Activated CD4-positive, alpha-beta T cell treated with anti-CD3 and anti-CD28 coated beads for 36 hours (primary cell): ENCODE results near the gene UBAP2. TPM values are rescaled to one million over a fixed set of nuclear protein-coding genes. Genes with fewer than 3 reads are reported as not detected.
"Not testable (repeated sequence)": the region's sequence is repeated elsewhere in the genome, so short reads cannot be mapped to it uniquely, and the experiment has no call there.

Experiments
- ATAC-seq: fragments of 200-7000 bp; cut with Tn5 transposase; one replicate; pipeline ENCODE4 v1.10.0; 2021; ENCODE audit warnings: mild to moderate bottlenecking, moderate library complexity
- CTCF ChIA-PET: fragments of 350-600 bp; sonication (Branson Sonifier 250); formaldehyde crosslinking; loops from one replicate; lab custom pipeline; 2021; ENCODE audit warnings: antibody characterized with exemption; lab: Charles Lee
- POLR2A ChIA-PET: fragments of 350-600 bp; sonication (Branson Sonifier 250); formaldehyde crosslinking; loops from one replicate; lab custom pipeline; 2021; ENCODE audit warnings: antibody characterized with exemption, inconsistent platforms; lab: Charles Lee
- DNase-seq: peaks from one replicate; pipeline ENCODE4 v3.0.0-alpha.2; 2020
- H3K27ac Mint-ChIP-seq: one replicate; pipeline ENCODE4 v1.8.0; 2021; ENCODE audit warnings: mixed read lengths
- H3K27me3 Mint-ChIP-seq: one replicate; pipeline ENCODE4 v1.8.0; 2021; ENCODE audit warnings: mixed read lengths
- H3K36me3 Mint-ChIP-seq: one replicate; pipeline ENCODE4 v1.8.0; 2021; ENCODE audit warnings: low read depth, mixed read lengths
- H3K4me1 Mint-ChIP-seq: one replicate; pipeline ENCODE4 v1.8.0; 2021; ENCODE audit warnings: mixed read lengths
- H3K4me3 Mint-ChIP-seq: one replicate; pipeline ENCODE4 v1.8.0; 2021; ENCODE audit warnings: mild to moderate bottlenecking, moderate library complexity, mixed read lengths
- H3K9me3 Mint-ChIP-seq: one replicate; pipeline ENCODE4 v1.8.0; 2021; ENCODE audit warnings: low read depth, mixed read lengths
- intact Hi-C, 2 experiments: fragments of 100-400 bp; cut with DNase I in 1 of 2; cut with micrococcal nuclease in 1 of 2; formaldehyde crosslinking; loops; one replicate each; pipeline versions ENCODE4 v1.14.2 to v1.15.1; 2022 to 2024; cut with DNase I, micrococcal nuclease
- total RNA-seq, 2 experiments: library from RNA; stranded (reverse); gene quantifications; one replicate each; pipeline ENCODE4 v1.2.3, GENCODE V29; 2021

UBAP2 gene
- total RNA-seq, 2 experiments from 2014 or later: 42.7 to 50.8 TPM

DNA sequence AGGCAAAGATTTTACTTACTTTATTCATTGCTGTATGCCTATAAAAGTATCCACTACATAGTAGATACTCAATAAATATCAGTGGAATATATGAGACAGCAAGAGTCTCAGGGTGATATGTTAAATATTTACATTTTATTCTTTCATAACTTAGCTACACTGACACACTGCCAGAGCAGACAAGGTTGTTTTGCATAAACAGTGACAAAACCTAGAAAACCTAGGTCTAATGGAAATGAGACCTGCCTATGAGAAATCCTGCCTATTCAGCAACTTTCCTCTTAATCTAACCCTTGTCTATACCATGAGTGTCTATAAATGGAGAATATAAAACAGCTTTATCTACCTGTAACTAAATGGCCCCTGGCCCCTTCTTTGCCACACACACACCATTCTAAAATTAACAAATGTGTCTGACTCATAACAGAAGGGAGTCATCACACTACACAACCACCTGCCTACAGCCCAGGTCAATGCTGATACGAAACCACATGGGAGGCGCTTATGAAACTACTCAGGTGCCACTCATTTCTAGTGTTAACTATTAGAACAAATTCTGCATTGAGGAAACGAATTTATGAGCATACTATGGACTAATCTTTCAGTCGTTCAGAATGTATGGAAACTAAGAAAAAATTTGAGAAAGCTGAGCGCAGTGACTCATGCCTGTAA is 60.3 kb downstream of the UBAP2 start:
- H3K4me3 Mint-ChIP-seq: no peak overlapping the region
- H3K4me1 Mint-ChIP-seq: peaks cover 16% of the 10 kb centered on the region
- no peaks in the 10 kb centered on the region for H3K9me3 Mint-ChIP-seq
- H3K36me3 Mint-ChIP-seq: peaks cover 36% of the 10 kb centered on the region
- intact Hi-C loops: no loop called here
- no peaks in the 10 kb centered on the region for H3K27me3 Mint-ChIP-seq
- ChIA-PET CTCF (interaction anchor here (1.2 to 1.3 kb wide), 2 partner anchors 10 to 174 kb away, joined by 3 read pairs; no protein-coding TSS in a partner anchor), POLR2A (no interaction called here)
- DNase-seq: peak; percentile 62
- ATAC-seq: peak; percentile 97
- peak overlapping the region; percentile 38 for H3K27ac Mint-ChIP-seq

GRCh38 chr9:33976414-33976813 is 72.3 kb downstream of the UBAP2 start:
- intact Hi-C loops: no loop called here
- Mint-ChIP-seq H3K4me1 (no peaks in the 10 kb centered on the region), H3K36me3 (peaks cover 41% of the 10 kb centered on the region), H3K27ac (no peak overlapping the region), H3K4me3 (no peak overlapping the region), H3K9me3 (no peaks in the 10 kb centered on the region), H3K27me3 (no peaks in the 10 kb centered on the region)
- ChIA-PET CTCF (no interaction called here), POLR2A (no interaction called here)
- ATAC-seq (no peak), DNase-seq (no peak)

DNA sequence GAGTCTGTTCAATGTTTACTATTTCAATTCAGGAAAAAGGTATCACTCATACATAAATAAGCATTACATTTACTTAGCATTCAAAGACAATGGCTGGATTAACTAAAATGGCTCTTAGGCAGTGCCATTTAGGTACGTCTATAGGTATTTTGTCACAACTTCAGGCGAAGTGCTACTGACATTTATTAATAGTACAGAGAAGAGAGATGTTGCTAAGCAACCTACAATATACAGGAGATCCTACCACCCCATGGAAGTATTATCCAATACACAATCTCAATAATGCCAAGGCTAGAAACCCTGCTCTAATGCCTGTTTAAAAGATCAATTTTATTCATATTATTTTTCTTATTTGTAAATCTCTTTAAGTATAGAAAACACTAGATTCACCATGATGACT is 76.0 kb downstream of the UBAP2 start:
- ChIA-PET POLR2A (no interaction called here), CTCF (interaction anchor here (1.0 to 1.2 kb wide), 2 partner anchors 9 to 26 kb away, joined by 3 to 4 read pairs; no protein-coding TSS in a partner anchor)
- Mint-ChIP-seq H3K36me3 (peaks cover 55% of the 10 kb centered on the region), H3K4me3 (no peak overlapping the region), H3K27ac (no peak overlapping the region), H3K27me3 (no peaks in the 10 kb centered on the region), H3K4me1 (no peaks in the 10 kb centered on the region), H3K9me3 (no peaks in the 10 kb centered on the region)
- intact Hi-C loops: no loop called here
- DNase-seq (no peak), ATAC-seq (no peak)

GRCh38 chr9:33964086-33964768 is 84.5 kb downstream of the UBAP2 start:
- H3K9me3 Mint-ChIP-seq: no peaks in the 10 kb centered on the region
- peaks cover 29% of the 10 kb centered on the region for H3K36me3 Mint-ChIP-seq
- no peaks in the 10 kb centered on the region for H3K27me3 Mint-ChIP-seq
- ATAC-seq (no peak), DNase-seq (no peak)
- intact Hi-C loops: no loop called here
- no peaks in the 10 kb centered on the region for H3K4me1 Mint-ChIP-seq
- ChIA-PET POLR2A (no interaction called here), CTCF (interaction anchor here (0.6 kb wide), 1 partner anchor 34 kb away, joined by 5 read pairs; no protein-coding TSS in a partner anchor)
- H3K27ac Mint-ChIP-seq: no peak overlapping the region
- H3K4me3 Mint-ChIP-seq: no peak overlapping the region

- not testable (repeated sequence) for H3K4me1 Mint-ChIP-seq
Observed at GRCh38 chr9:33962468-33962867, 86.2 kb downstream of the UBAP2 start.

DNA sequence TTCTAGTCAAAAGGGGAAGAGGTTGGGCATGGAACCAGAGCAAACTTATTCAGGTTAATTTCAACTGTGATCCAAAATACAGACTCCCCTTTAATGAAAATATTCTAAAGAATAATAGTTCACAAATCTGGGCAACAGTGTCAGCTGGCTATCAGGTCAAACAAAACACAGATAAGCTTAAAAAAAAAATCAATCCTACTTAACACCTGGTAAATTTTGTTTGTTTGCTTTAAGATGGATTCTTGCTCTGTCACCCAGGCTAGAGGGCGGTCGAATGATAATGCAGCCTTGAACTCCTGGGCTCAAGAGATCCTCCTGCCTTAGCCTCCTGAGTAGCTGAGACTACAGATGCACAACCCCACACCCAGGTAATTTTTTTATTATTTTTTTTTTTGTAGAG is 89.0 kb downstream of the UBAP2 start:
- Mint-ChIP-seq H3K9me3 (no peaks in the 10 kb centered on the region), H3K27me3 (no peaks in the 10 kb centered on the region), H3K27ac (no peak overlapping the region), H3K36me3 (peaks cover 36% of the 10 kb centered on the region), H3K4me3 (no peak overlapping the region), H3K4me1 (no peaks in the 10 kb centered on the region)
- intact Hi-C loops: no loop called here
- no peak for DNase-seq
- CTCF ChIA-PET: no interaction called here
- POLR2A ChIA-PET: no interaction called here
- ATAC-seq: no peak

More at GRCh38 chr9:33962468-33962867, 86.2 kb downstream of the UBAP2 start:
- peaks cover 24% of the 10 kb centered on the region for H3K36me3 Mint-ChIP-seq
- POLR2A ChIA-PET, DNase-seq, H3K27me3 Mint-ChIP-seq, ATAC-seq, H3K27ac Mint-ChIP-seq, CTCF ChIA-PET, H3K4me3 Mint-ChIP-seq, H3K9me3 Mint-ChIP-seq, intact Hi-C loops: not testable (repeated sequence)

DNA sequence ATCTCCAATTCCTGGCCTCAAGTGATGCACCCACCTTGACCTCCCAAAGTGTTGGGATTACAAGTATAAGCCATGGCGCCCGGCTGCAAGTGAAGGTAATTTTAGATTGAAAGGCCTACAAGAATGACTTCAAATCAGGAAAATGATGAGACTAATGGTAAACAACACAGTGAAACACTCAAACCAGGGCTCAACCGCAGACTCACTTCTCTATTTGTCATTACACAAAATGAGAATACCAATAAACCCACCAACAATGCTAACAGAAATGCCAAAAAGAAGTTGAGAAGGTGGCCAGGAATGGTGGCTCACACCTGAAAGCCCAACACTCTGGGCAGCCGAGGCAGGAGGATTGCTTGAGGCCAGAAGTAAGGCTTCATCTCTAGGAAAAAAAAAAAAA is 92.1 kb downstream of the UBAP2 start:
- peaks cover 45% of the 10 kb centered on the region for H3K36me3 Mint-ChIP-seq
- DNase-seq: no peak
- H3K4me1 Mint-ChIP-seq: no peaks in the 10 kb centered on the region
- intact Hi-C loops: no loop called here
- POLR2A ChIA-PET: no interaction called here
- H3K9me3 Mint-ChIP-seq: no peaks in the 10 kb centered on the region
- H3K27me3 Mint-ChIP-seq: no peaks in the 10 kb centered on the region
- H3K4me3 Mint-ChIP-seq: no peak overlapping the region
- ATAC-seq: no peak
- H3K27ac Mint-ChIP-seq: no peak overlapping the region
- CTCF ChIA-PET: no interaction called here

DNA sequence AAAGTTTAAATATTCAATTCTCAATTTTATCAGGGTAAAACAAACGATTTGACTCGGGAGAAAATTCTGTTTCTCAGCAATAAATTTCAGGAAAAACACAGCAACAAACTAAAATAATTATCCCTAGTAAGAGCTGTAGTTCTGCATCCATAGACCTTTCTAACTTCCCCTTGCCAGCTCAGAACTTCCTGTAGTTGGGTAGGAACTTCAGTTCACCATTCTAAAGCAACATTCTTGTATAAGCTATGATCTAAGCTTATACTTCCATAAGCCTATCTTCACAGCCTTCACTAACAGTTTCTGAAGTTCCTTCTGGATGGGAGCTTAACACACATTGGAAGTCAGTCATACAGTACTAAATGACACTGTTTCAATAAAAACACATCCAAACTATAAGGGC is 96.6 kb downstream of the UBAP2 start:
- DNase-seq: no peak
- no peaks in the 10 kb centered on the region for H3K27me3 Mint-ChIP-seq
- intact Hi-C loops: no loop called here
- no peak overlapping the region for H3K27ac Mint-ChIP-seq
- ChIA-PET CTCF (interaction anchor here (0.7 to 1.4 kb wide), 4 partner anchors 9 to 122 kb away, joined by 3 to 5 read pairs (median 4); no protein-coding TSS in a partner anchor), POLR2A (no interaction called here)
- no peak for ATAC-seq
- no peak overlapping the region for H3K4me3 Mint-ChIP-seq
- peaks cover 48% of the 10 kb centered on the region for H3K36me3 Mint-ChIP-seq
- no peaks in the 10 kb centered on the region for H3K4me1 Mint-ChIP-seq
- H3K9me3 Mint-ChIP-seq: no peaks in the 10 kb centered on the region

DNA sequence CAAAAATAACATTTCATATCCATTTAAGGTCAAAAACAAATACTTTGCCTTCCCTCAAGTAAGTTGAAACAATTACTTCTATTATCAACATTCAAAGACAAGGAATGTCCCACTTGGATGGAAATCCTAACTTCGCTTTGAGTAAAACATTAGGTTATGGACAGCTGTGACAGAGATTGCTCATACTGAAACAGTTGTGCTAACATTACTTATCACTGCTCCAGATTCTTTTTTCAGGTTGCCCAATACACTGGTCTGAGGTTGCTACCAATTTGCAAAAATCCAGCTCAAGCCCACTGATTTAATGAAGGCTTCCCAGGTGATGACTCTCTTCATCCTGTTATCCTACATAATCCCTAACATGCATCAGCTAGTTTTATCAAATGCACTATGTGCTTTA is 98.3 kb downstream of the UBAP2 start:
- intact Hi-C loops: no loop called here
- peaks cover 42% of the 10 kb centered on the region for H3K36me3 Mint-ChIP-seq

DNA sequence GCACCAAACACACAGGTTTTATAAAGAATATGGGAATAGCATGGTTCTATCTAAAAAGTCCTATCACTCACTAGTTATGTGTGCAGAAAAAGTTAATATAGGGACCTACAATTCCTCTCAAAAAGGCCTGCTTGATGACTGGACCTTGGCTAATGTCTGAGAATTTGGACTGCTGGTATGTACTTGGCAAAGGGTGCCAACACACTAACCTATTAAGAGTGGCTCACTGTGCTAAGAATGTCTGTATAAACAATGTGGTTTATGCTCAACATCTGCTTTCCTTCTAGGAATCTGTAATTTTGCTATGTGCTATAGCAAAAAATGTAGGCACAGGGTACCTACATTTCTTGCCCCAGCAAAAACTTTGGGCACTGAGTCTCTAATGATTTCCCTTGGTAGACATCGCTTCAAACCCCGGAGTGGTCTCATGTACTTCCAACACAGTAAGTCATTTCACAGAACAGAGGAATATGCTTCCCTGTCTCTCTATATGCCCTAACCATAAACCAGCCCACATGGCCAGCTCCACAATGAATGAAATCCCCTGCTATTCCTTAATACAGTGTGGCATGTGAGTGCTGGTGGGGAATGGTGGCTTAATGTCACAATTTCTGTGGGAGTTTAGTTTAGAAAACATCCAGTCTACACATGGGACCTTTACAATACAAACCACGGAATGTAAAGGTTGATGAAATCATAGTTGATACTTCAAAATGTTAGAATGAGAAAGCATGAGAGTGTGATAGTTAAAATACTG is 101.7 kb downstream of the UBAP2 start:
- no peaks in the 10 kb centered on the region for H3K4me1 Mint-ChIP-seq
- H3K36me3 Mint-ChIP-seq: peaks cover 50% of the 10 kb centered on the region
- DNase-seq (no peak), ATAC-seq (no peak)
- intact Hi-C loops: no loop called here
- CTCF ChIA-PET: no interaction called here
- no peak overlapping the region for H3K27ac Mint-ChIP-seq
- H3K27me3 Mint-ChIP-seq: no peaks in the 10 kb centered on the region
- H3K4me3 Mint-ChIP-seq: no peak overlapping the region
- no peaks in the 10 kb centered on the region for H3K9me3 Mint-ChIP-seq
- POLR2A ChIA-PET: no interaction called here

More for the DNA sequence above, 98.3 kb downstream of the UBAP2 start:
- no peak overlapping the region for H3K4me3 Mint-ChIP-seq
- no peaks in the 10 kb centered on the region for H3K4me1 Mint-ChIP-seq
- no peaks in the 10 kb centered on the region for H3K9me3 Mint-ChIP-seq
- POLR2A ChIA-PET: no interaction called here
- DNase-seq (no peak), ATAC-seq (no peak)
- CTCF ChIA-PET: no interaction called here
- no peaks in the 10 kb centered on the region for H3K27me3 Mint-ChIP-seq
- H3K27ac Mint-ChIP-seq: peak overlapping the region; percentile 17

DNA sequence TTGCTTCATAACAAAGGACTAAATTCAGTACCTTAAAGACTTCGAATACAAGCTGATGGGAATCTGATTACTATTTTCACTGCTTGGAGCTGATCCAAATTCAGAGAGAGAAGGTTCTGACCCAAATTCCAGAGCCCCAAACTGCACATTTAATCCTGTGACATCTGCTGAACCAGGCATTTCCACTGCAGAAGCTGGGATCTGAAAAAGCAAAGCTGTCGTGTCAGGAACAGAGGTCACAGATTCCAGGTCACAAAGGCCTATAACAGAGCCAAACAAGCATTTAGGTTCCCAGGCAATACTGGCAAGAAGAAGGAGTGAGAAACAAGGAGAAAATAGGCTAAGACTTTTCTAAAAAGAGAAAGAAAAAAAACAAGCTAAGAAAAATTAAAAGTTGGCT is 105.3 kb downstream of the UBAP2 start:
- no peak for DNase-seq
- Mint-ChIP-seq H3K36me3 (peaks cover 46% of the 10 kb centered on the region), H3K27me3 (no peaks in the 10 kb centered on the region), H3K27ac (no peak overlapping the region), H3K4me3 (no peak overlapping the region), H3K4me1 (no peaks in the 10 kb centered on the region), H3K9me3 (no peaks in the 10 kb centered on the region)
- ChIA-PET POLR2A (no interaction called here), CTCF (interaction anchor here (1.8 kb wide), 1 partner anchor 9 kb away, joined by 4 read pairs; no protein-coding TSS in a partner anchor)
- intact Hi-C loops: no loop called here
- no peak for ATAC-seq
